Epithelial cell of proximal tubule (primary cell): ENCODE measurements around the gene FLG2. TPM values are rescaled to one million over a fixed set of nuclear protein-coding genes. Genes with fewer than 3 reads are reported as not detected.

Experiments
- DNase-seq: peaks from one replicate; pipeline ENCODE4 v3.0.0-alpha.2; 2011; ENCODE audit warnings: low read depth
- H3K4me3 ChIP-seq: 2 replicates; pipeline ENCODE4 v1.5.1; 2011; ENCODE audit warnings: low read depth, mild to moderate bottlenecking, low read length
- total RNA-seq: library from RNA; depleted of rRNA; stranded (reverse); fragments of >200 nt; gene quantifications from 2 replicates; pipeline ENCODE4 v1.2.3, GENCODE V29; 2015
- TF ChIP-seq, protein P1 (sequence below): conservative IDR thresholded peaks from 2 replicates; pipeline ENCODE4 v1.5.1; 2012; ENCODE audit warnings: low read depth, mild to moderate bottlenecking, low read length

Gene FLG2
- total RNA-seq, 1 donor from 2014 or later, result not detected

GRCh38 chr1:152386940-152387339 is 27.1 kb upstream of the FLG2 start:
- H3K4me3 ChIP-seq, result no peak overlapping the region
- TF ChIP-seq, protein P1, sequence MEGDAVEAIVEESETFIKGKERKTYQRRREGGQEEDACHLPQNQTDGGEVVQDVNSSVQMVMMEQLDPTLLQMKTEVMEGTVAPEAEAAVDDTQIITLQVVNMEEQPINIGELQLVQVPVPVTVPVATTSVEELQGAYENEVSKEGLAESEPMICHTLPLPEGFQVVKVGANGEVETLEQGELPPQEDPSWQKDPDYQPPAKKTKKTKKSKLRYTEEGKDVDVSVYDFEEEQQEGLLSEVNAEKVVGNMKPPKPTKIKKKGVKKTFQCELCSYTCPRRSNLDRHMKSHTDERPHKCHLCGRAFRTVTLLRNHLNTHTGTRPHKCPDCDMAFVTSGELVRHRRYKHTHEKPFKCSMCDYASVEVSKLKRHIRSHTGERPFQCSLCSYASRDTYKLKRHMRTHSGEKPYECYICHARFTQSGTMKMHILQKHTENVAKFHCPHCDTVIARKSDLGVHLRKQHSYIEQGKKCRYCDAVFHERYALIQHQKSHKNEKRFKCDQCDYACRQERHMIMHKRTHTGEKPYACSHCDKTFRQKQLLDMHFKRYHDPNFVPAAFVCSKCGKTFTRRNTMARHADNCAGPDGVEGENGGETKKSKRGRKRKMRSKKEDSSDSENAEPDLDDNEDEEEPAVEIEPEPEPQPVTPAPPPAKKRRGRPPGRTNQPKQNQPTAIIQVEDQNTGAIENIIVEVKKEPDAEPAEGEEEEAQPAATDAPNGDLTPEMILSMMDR, result no peak
- DNase-seq, result no peak

DNA sequence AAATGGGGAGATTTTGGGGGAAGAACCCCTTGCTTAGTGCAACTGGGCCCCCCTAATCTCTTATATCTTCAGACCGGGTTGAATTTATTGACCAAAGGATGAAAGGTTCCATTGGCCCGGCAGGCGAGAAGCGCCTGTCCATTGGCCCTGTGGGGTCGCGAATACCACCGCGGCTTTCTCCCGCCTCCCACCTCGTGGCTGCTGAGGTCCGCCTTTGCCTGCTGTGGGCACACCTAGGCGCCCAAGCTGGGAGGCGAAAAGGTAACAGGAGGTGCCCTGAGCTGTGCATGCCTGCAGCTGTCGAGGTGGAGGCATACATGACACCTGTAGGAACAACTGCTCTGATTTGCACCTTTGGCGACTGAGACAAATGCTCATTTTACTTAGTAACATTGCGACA is 21.1 kb upstream of the FLG2 start:
- H3K4me3 ChIP-seq, result no peak overlapping the region
- TF ChIP-seq, protein P1, result no peak
- no peak for DNase-seq

DNA sequence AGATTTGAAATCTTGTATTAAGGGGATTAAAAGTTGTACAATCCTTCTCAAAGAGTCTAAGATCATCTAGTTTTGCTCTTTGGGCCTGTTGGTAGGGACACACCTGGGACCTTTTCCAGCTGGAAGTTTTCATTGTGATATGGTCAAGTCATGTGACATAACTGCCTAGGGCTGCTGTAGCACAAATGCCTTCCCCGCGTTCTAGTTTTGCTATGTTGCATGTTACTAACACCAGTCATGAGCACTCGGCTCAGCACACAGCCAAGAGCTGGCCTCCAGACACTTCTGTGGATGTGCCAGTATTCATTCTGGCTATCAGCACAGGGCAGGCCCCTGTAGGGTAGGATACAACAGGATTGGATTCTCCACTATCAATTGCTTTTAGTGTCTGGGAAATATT is 14.6 kb upstream of the FLG2 start:
- TF ChIP-seq, protein P1, result no peak
- no peak for DNase-seq
- no peak overlapping the region for H3K4me3 ChIP-seq

- TF ChIP-seq, protein P1, result no peak
- no peak for DNase-seq
- no peak overlapping the region for H3K4me3 ChIP-seq
Observed at GRCh38 chr1:152372672-152373071, 12.9 kb upstream of the FLG2 start.

DNA sequence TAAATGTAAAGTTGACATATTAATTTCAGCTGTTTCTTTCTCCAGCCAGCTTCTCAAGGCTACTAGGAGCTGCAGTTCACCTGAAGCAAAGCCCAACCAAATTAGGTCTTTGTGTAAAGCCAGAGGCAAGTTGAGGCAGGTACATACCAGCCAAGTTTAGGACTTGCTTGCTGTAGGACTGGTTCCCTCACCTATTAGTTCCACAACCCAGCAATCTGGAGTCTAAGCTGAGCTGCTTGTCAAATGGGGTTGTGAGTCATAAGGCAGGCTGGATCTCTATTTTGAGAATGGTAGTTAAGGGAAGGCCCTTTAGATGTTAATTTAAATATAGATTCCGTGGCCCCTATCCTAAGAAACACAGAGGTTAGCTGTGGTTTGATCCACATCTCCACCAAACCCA is 7.6 kb upstream of the FLG2 start:
- TF ChIP-seq, protein P1, result no peak
- no peak for DNase-seq
- no peak overlapping the region for H3K4me3 ChIP-seq

- no peak overlapping the region for H3K4me3 ChIP-seq
- TF ChIP-seq, protein P1, result no peak
- DNase-seq, result no peak
Observed at GRCh38 chr1:152356736-152357135, 3.1 kb downstream of the FLG2 start.

GRCh38 chr1:152349611-152350010 is 10.2 kb downstream of the FLG2 start:
- no peak for DNase-seq
- TF ChIP-seq, protein P1, result no peak
- no peak overlapping the region for H3K4me3 ChIP-seq
